ENCODE results near the gene IL1RAPL1.
A peak's percentile ranks its signal among the peaks of the same experiment; 100 is the strongest.

IL1RAPL1 gene

DNA sequence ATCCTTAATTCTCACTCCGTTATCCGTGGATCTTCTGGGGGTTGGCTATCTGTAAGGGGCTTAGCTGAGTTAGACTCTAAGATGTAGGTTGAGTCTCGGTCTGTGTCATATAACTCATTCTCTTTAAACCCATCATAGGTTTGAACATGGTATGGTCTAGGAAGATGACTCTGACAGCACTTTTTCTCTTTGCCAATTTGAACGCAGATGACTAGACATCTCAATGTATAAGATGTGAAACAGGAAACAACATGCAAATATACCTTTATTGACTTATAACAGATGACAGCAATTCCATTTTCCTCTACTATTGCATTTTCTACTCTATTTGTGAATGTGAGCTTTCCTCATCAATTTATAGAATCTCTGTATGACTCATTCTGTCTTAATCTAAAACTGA is 993.3 kb downstream of the IL1RAPL1 start:
- TF ChIP-seq ZFX (IDR thresholded peaks at IDR 0.05; ENCODE audit: borderline replicate concordance), result no peak
- TF ChIP-seq, protein P1, sequence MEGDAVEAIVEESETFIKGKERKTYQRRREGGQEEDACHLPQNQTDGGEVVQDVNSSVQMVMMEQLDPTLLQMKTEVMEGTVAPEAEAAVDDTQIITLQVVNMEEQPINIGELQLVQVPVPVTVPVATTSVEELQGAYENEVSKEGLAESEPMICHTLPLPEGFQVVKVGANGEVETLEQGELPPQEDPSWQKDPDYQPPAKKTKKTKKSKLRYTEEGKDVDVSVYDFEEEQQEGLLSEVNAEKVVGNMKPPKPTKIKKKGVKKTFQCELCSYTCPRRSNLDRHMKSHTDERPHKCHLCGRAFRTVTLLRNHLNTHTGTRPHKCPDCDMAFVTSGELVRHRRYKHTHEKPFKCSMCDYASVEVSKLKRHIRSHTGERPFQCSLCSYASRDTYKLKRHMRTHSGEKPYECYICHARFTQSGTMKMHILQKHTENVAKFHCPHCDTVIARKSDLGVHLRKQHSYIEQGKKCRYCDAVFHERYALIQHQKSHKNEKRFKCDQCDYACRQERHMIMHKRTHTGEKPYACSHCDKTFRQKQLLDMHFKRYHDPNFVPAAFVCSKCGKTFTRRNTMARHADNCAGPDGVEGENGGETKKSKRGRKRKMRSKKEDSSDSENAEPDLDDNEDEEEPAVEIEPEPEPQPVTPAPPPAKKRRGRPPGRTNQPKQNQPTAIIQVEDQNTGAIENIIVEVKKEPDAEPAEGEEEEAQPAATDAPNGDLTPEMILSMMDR (IDR thresholded peaks at IDR 0.05), result no peak
- no peak overlapping the region for H3K27ac ChIP-seq

DNA sequence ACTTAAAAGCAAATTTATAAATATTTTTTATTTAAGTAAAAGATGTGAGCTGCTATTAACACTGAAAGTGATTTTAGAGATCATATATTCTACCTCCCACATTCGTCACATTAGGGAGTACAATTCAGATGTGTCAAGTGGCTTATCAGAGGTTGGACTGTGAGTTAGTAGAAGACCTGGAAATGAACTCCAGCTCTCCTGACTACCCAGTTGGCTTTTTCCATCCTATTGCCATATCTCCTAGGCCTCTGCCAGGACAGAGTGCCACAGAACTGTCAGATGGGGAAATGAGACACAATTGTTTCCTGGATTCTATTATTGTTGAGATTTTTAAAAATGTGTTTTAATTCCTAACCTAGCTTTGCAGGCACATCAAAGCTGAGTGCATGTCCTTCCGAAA is 994.0 kb downstream of the IL1RAPL1 start:
- H3K27ac ChIP-seq, result no peak overlapping the region

DNA sequence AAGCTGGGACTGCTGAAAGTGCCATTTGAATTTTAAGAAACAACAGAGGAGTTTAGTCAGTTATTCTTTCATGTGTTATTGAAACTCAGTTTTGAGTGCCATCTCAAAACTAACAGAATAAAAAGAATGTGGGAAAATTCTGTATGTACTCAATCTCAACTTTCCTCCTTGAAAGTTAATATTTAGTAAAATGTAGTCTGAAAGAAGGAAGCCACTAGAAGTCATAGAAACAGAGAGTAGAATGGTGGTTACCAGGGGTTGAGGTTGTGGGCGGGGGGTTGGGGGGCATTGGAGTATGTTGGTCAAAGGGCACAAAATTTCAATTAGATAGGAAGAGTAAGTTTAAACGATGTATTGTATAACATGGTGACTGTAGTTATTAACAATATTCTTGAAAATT is 999.9 kb downstream of the IL1RAPL1 start:
- TF ChIP-seq, protein P1 (IDR thresholded peaks at IDR 0.05), result no peak
- no peak for TF ChIP-seq ZFX (IDR thresholded peaks at IDR 0.05; ENCODE audit: borderline replicate concordance)
- H3K27ac ChIP-seq, result no peak overlapping the region

More for the DNA sequence above, 994.0 kb downstream of the IL1RAPL1 start:
- no peak for TF ChIP-seq ZFX (IDR thresholded peaks at IDR 0.05; ENCODE audit: borderline replicate concordance)
- TF ChIP-seq, protein P1 (IDR thresholded peaks at IDR 0.05), result no peak

DNA sequence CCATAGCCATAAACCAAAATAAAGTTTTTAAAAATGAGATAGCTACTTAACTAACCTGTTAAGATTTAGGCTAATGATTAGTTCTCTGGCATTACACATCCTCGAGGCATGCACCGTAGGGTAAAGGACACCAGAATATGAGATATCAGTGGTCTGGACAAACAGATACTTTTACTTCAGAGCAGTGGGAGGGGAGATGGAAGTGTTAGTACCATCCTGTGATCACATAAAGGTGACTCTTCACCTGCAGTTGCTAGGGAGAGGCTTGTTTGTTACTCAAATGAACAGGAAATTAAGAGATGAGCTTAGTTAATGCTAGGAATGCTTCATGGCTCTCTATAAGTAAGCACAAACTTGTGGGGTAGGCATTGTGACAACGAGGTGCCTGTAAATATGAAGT is 1003.7 kb downstream of the IL1RAPL1 start:
- no peak overlapping the region for H3K27ac ChIP-seq
- no peak for TF ChIP-seq ZFX (IDR thresholded peaks at IDR 0.05; ENCODE audit: borderline replicate concordance)
- TF ChIP-seq, protein P1 (IDR thresholded peaks at IDR 0.05), result no peak

DNA sequence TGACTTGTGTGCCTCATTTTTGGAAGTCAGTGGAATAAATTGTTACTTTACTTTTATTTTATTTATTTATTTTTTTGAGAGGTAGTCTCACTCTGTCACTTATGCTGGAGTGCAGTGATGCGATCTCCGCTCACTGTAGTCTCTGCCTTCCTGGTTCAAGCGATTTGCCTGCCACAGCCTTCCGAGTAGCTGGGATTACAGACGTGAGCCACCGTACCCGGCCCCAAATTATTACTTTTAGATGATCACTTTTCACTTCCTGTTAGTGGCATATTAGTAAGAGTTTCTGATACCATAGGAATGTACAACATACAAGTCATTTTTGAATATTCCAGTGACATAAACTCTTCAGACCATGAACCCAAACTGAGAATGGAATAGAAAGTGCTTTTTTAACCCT is 1017.1 kb downstream of the IL1RAPL1 start:
- no peak overlapping the region for H3K27ac ChIP-seq
- TF ChIP-seq, protein P1 (IDR thresholded peaks at IDR 0.05), result no peak
- no peak for TF ChIP-seq ZFX (IDR thresholded peaks at IDR 0.05; ENCODE audit: borderline replicate concordance)

DNA sequence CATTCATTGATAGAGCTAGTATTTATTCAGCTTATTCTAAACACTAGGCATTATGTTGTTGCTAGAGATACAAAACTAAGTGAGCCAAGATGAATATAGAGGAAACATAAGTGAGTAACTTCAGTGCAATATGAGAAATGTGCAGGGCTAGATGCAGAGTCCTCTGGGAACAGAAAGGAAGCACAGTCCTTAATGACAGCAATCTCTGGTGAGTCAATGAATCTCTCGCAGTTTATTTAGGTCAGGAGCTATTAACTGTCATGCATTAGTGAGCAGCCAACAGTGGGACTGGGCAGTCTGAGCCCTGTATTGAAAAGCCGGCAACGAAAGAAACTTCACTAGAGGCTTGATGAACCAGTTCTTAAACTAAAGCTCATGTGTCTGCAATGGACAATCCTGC is 1030.0 kb downstream of the IL1RAPL1 start:
- TF ChIP-seq ZFX (IDR thresholded peaks at IDR 0.05; ENCODE audit: borderline replicate concordance), result no peak
- TF ChIP-seq, protein P1 (IDR thresholded peaks at IDR 0.05), result no peak
- H3K27ac ChIP-seq, result no peak overlapping the region

DNA sequence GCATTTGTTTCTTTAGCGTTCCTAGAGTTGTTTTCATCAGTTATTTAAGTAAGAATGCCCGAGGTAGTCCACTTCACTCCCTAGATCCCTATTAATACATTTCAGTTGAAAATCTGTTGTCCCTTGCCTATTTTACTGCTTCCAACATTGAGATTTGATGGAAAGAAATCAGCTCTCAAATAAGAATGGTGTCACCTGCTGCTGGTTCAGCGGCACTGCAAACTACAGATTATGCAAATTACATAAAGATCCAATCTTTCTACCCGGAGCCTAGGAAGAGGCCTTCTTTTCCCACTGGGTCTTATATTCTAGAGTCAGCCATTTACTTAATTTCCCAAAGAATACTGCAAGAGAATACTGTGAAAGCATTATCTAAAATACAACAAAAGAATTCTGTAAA is 1030.5 kb downstream of the IL1RAPL1 start:
- H3K27ac ChIP-seq, result no peak overlapping the region
- TF ChIP-seq ZFX (IDR thresholded peaks at IDR 0.05; ENCODE audit: borderline replicate concordance), result no peak
- TF ChIP-seq, protein P1 (IDR thresholded peaks at IDR 0.05), result peak; percentile 28
